HepG2 (cell line): ENCODE results near the gene CR1L.
"Not testable (repeated sequence)": the region's sequence is repeated elsewhere in the genome, so short reads cannot be mapped to it uniquely, and the experiment has no call there.

Source experiments
- EZH2 ChIP-seq: conservative IDR thresholded peaks from 2 replicates; pipeline ENCODE4 v1.6.1; 2012; ENCODE audit warnings: mild to moderate bottlenecking, low read depth, low read length, moderate library complexity
- MEF2D ChIP-seq: sonication (generic); formaldehyde crosslinking; IDR thresholded peaks from 2 replicates; pipeline ENCODE4 v1.5.1; 2020; ENCODE audit warnings: mild to moderate bottlenecking, missing genetic modification reagents
- ZNF205 ChIP-seq: IDR thresholded peaks from 2 replicates; pipeline ENCODE4 v1.6.1; 2018; ENCODE audit warnings: missing biosample characterization, missing genetic modification reagents
- ZNF274 ChIP-seq: sonication (generic); formaldehyde crosslinking; IDR thresholded peaks from 2 replicates; pipeline ENCODE4 v1.5.1; 2020; ENCODE audit warnings: mild to moderate bottlenecking, missing genetic modification reagents
- ZNF501 ChIP-seq: sonication (generic); formaldehyde crosslinking; IDR thresholded peaks from 2 replicates; pipeline ENCODE4 v1.5.1; 2020; ENCODE audit warnings: mild to moderate bottlenecking, moderate library complexity, missing genetic modification reagents
- ZXDC ChIP-seq: sonication (generic); formaldehyde crosslinking; IDR thresholded peaks from 2 replicates; pipeline ENCODE4 v1.5.0; 2020; ENCODE audit warnings: mild to moderate bottlenecking, missing genetic modification reagents

GRCh38 chr1:207728200-207728858 is 83.4 kb downstream of the CR1L start:
- not testable (repeated sequence) for TF ChIP-seq ZNF205 (CRISPR knock-in tag); MEF2D; ZNF501; EZH2; ZXDC (CRISPR knock-in tag); ZNF274 (CRISPR knock-in tag)
